ENCODE measurements around the gene MTMR11.
"Not testable (repeated sequence)": the region's sequence is repeated elsewhere in the genome, so short reads cannot be mapped to it uniquely, and the experiment has no call there.

Gene MTMR11, protein sequence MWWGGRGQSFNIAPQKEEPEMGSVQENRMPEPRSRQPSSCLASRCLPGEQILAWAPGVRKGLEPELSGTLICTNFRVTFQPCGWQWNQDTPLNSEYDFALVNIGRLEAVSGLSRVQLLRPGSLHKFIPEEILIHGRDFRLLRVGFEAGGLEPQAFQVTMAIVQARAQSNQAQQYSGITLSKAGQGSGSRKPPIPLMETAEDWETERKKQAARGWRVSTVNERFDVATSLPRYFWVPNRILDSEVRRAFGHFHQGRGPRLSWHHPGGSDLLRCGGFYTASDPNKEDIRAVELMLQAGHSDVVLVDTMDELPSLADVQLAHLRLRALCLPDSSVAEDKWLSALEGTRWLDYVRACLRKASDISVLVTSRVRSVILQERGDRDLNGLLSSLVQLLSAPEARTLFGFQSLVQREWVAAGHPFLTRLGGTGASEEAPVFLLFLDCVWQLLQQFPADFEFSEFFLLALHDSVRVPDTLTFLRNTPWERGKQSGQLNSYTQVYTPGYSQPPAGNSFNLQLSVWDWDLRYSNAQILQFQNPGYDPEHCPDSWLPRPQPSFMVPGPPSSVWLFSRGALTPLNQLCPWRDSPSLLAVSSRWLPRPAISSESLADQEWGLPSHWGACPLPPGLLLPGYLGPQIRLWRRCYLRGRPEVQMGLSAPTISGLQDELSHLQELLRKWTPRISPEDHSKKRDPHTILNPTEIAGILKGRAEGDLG
- total RNA-seq, result 0.24 to 0.46 (median 0.36) reads per million in 4 donors

DNA sequence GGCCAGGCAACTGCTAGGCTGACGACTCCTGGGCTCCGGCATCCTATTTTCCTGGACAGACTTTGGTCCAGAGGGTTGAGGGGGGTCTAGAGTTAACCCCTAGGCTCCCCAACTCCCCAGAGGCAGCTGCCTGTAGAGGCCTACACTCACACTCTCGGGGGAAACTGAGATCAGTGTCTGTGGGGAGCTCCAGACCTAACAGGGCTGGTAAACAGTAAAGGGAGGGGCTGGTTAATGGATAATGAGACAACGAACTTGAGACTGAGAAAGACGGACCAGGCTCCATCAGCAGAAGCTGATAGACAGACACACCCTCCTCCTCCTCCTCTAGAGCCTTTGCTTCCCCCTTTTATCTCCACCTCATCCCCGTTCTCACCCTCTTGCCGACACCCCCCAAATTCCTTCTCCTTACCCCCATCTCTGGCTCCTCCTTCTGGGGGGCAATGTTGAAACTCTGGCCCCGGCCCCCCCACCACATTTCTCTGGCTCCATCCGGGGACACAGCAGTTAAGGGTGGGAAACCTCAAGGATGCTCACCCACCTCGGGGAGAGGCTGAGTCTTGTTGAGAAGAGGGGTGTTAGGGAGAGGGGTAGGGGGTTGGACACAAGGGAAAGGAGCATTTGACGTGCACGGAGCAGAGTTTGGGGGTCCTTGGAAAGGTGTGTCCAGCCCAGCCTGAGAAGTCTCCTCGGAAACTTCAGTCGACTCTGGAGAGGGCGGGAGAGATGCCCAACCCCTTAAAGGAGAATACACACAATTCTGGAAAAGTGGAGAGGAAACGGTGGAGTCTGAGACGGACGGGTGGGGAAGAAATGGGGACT, at the start of gene MTMR11:
TSS of gene MTMR11 (minus strand) at position 710 of the 822 bp plus-strand sequence. CDS start at position 478, 232 bp downstream.
- DNase-seq, result no peak

- DNase-seq, result no peak
Observed at GRCh38 chr1:149979972-149980540, 43.4 kb upstream of the MTMR11 start.

DNA sequence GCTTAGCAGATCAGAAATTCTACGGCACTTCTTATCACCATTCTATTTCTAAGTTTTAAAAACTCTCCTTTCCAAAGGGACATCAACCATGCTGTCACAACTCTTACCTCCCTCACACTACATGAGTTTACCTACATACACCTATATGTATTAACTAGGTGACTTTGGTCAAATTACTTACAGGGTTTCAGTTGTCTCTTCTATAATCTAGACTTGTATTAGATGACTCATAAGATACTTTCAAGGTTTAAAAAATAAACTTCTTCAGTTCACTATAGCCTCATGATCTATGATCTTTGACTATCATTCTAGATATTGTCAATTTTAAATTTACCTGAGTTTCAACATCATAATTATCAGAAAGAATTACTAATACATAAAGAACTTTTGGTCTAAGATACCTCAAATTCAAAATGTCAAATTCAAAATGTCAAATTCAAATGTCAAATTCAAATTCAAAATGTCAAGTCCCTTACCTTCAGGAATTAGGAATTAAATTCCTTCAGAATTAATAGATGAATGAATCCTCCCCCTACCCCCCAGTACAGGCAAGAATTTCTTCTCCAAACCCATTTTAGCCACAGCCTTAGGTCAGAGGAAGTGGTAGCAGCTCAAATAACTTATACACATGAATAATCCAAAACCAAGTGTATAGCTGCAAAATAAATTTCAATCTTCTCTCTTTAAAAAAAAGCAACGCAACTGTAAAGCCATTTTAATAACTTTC, 42.7 kb upstream of the MTMR11 start:
- DNase-seq, result no peak

GRCh38 chr1:149978547-149979023, 41.9 kb upstream of the MTMR11 start:
- no peak for DNase-seq

DNA sequence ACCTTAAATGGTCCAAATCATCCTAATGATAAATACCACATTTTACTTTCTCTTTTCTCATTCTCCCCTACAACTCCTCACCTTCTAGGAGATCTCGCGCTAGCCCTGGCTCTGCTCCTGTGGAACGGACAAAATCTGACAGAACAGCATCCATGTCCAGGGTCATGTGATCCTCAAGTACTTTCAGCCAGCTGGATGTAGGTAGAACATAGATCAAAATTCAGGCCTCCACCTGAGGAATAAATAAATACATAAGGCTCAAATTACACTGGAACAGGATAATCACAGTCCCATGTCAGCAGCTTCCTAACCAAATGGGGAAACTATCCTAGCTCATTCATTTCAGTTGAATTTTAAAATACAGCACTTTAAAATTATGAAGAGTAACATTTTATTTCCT, 40.7 kb upstream of the MTMR11 start:
- DNase-seq, result no peak

DNA sequence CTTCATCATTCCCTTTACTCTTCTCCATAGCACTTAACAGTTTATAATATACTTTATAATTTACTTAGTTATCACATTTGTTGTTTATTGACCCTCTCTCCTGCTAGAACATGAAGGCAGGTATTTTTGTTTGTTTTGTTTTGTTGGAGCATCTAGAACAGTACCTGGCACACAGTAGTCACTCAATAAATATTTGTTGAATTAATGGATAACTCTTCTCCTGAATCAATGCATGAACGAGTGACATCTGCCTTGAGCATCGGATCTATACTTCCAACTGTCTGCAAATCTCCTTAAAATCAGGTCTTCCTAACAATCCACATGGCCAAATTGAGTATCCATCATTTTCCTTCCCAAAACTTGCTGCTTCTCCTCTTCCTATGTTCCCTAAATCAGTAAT, 35.9 kb upstream of the MTMR11 start:
- DNase-seq, result no peak

DNA sequence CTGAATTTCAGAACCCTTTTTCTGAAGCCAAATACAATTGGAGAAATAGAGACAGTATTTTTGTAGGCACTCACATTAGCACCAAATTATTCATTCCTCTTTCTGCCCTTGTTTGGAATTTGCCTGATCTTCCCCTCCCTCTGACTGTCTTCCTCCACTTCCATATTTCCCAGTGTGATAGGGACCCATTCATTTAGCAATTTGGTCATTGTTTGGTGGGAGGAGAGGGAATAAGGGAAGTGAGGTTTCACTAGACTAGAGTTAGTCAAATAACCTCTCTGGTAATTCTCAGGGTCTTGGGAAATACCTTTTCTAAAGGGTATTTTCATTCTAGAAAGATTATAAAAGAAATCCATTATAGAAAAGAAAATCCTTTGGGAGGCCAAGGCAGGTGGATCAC, 31.0 kb upstream of the MTMR11 start:
- DNase-seq, result no peak

DNA sequence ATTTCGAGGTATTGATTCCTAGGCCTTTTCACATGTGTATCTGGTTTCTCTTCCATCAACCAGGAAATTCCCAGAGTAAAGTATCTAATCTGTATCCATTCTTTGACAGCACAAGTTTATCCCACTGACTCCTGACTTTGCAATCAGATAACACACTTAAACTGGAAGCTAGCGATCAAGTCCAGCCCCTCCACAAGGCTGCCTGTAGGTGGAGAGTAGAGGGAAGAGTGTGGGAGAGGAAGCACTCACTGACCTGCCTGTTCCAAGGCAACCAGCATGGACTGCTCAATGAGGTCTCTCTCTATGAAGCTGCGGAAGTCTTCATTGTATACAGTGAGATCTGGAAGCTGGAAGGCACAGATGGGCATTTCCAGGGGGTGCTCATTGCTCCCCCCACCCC, 30.4 kb upstream of the MTMR11 start:
- no peak for DNase-seq

GRCh38 chr1:149966405-149966804, 29.7 kb upstream of the MTMR11 start:
- DNase-seq, result no peak

GRCh38 chr1:149965440-149965839, 28.8 kb upstream of the MTMR11 start:
- peak in 1 of 5 donors; percentile 39 for DNase-seq

GRCh38 chr1:149963358-149963757, 26.7 kb upstream of the MTMR11 start:
- DNase-seq, result no peak

DNA sequence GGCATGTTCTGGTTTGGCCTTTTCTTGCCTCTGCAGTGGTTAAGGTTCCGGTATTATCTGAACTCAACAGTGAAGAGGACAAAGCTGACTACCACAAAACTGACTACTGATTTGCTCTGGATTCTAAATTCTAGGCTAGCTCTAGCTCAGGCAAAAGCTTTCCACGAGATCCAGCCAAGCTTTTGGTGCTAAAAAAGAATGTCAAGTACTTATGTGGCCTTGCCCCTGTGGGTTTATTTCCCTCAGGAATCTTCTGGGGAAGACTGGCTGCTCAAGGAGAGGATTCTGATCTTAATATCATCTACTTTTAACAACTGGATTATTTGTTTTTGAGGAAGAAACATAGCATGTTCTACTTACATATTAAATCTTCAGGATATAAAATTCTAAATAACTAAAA, 26.1 kb upstream of the MTMR11 start:
- DNase-seq, result no peak

- DNase-seq, result peak in 4 of 5 donors; percentile 16 to 72 (median 24)
Observed at GRCh38 chr1:149962039-149962647, 25.5 kb upstream of the MTMR11 start.

GRCh38 chr1:149957548-149957947, 20.9 kb upstream of the MTMR11 start:
- DNase-seq, result not testable (repeated sequence)

- no peak for DNase-seq
Observed at GRCh38 chr1:149949911-149950310, 13.2 kb upstream of the MTMR11 start.

- no peak for DNase-seq
Observed at GRCh38 chr1:149945206-149945605, 8.5 kb upstream of the MTMR11 start.

GRCh38 chr1:149942885-149943284, 6.2 kb upstream of the MTMR11 start:
- DNase-seq, result no peak

GRCh38 chr1:149942207-149942606, 5.5 kb upstream of the MTMR11 start:
- no peak for DNase-seq

GRCh38 chr1:149940427-149940826, 3.7 kb upstream of the MTMR11 start:
- DNase-seq, result no peak

DNA sequence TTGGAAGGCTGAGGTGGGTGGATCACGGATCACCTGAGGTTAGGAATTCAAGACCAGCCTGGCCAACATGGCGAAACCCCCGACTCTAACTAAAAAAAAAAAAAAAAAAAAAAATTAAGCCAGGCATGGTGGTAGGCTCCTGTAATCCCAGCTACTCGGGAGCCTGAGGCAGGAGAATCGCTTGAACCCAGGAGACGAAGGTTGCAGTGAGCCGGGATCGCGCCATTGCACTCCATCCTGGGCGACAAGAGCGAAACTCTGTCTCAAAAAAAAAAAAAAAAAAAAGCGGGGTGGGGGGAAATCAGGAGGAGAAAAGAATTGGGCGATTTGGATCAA, 2.0 kb upstream of the MTMR11 start:
- DNase-seq, result not testable (repeated sequence)

GRCh38 chr1:149937759-149938158, 1.1 kb upstream of the MTMR11 start:
- no peak for DNase-seq
